Nephron (organoid): ENCODE measurements around the gene TC2N.
A peak's percentile ranks its signal among the peaks of the same experiment; 100 is the strongest.

Experiments
- H3K27ac Mint-ChIP-seq, 3 experiments: 2 replicates each; pipeline ENCODE4 v1.8.0; 2020; ENCODE audit warnings: mixed read lengths in 3 of 3, mild to moderate bottlenecking in 2 of 3, moderate library complexity in 1 of 3
- H3K27me3 Mint-ChIP-seq: 2 replicates; pipeline ENCODE4 v1.8.0; 2021; ENCODE audit warnings: low read depth, mild to moderate bottlenecking, moderate library complexity, mixed read lengths
- H3K36me3 Mint-ChIP-seq: 2 replicates; pipeline ENCODE4 v1.8.0; 2020; ENCODE audit warnings: low read depth, mixed read lengths
- H3K4me1 Mint-ChIP-seq: 2 replicates; pipeline ENCODE4 v1.8.0; 2020; ENCODE audit warnings: mixed read lengths
- H3K4me3 Mint-ChIP-seq, 3 experiments: 2 replicates each; pipeline ENCODE4 v1.8.0; 2020; ENCODE audit warnings: mild to moderate bottlenecking in 3 of 3, mixed read lengths in 3 of 3, moderate library complexity in 2 of 3
- H3K9me3 Mint-ChIP-seq: 2 replicates; pipeline ENCODE4 v1.8.0; 2020; ENCODE audit warnings: mixed read lengths
- TF ChIP-seq, protein P1 (sequence below), 3 experiments: fragments of 200-600 bp; sonication (generic); IDR thresholded peaks; one replicate each; pipeline ENCODE4 v1.5.0; 2021; ENCODE audit warnings: antibody characterized with exemption in 3 of 3; ENCODE audit not compliant: unreplicated experiment in 3 of 3

The TC2N gene

DNA sequence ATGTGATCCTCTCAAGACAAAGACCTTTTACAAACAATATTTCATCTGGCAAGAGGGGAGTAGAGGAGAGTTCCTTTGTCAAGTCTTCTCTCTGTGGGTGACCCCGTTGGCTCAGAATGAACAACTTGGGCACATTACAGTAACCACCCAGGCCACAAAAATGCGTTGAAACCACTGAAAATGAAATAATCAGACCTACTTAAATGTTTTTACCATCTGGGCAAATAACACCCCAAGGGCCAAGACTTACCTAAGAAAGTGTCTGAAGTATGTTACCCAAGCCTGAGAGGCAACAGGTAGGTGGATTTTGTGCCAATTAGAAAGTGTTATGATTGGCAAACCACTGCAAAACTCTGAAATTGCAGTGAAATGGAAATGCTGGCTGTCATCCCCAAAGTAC is 1.3 kb downstream of the TC2N start:
- H3K27ac Mint-ChIP-seq: no peak overlapping the region
- peaks cover 7% of the 10 kb centered on the region for H3K27me3 Mint-ChIP-seq
- peaks cover 6% of the 10 kb centered on the region for H3K4me1 Mint-ChIP-seq
- no peak overlapping the region for H3K4me3 Mint-ChIP-seq
- peaks cover 30% of the 10 kb centered on the region for H3K36me3 Mint-ChIP-seq
- H3K9me3 Mint-ChIP-seq: peaks cover 3% of the 10 kb centered on the region
- TF ChIP-seq, protein P1, sequence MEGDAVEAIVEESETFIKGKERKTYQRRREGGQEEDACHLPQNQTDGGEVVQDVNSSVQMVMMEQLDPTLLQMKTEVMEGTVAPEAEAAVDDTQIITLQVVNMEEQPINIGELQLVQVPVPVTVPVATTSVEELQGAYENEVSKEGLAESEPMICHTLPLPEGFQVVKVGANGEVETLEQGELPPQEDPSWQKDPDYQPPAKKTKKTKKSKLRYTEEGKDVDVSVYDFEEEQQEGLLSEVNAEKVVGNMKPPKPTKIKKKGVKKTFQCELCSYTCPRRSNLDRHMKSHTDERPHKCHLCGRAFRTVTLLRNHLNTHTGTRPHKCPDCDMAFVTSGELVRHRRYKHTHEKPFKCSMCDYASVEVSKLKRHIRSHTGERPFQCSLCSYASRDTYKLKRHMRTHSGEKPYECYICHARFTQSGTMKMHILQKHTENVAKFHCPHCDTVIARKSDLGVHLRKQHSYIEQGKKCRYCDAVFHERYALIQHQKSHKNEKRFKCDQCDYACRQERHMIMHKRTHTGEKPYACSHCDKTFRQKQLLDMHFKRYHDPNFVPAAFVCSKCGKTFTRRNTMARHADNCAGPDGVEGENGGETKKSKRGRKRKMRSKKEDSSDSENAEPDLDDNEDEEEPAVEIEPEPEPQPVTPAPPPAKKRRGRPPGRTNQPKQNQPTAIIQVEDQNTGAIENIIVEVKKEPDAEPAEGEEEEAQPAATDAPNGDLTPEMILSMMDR (IDR thresholded peaks at IDR 0.05; ENCODE audit: unreplicated experiment in 3 of 3): no peak

DNA sequence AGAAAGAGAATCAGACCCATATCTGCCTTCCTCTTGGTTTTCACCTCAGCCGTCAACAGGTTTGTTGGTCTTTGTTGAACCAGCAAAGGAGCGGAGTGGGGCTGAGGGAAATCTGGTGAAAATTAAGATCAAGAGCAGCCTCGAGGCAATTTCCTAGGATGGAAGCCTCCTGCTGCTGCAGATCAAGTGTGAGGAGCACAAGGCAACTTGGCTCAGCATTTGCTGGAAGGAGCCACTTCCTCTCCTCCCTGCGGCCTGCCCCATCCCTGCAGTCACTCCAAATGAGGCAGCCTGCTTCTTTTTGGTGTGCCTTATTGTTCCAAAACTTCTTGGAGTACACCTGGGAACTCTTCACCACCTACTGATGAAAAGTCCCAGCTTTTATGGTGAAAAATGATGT is 4.9 kb downstream of the TC2N start:
- Mint-ChIP-seq H3K4me3 (no peak overlapping the region), H3K27me3 (peaks cover 7% of the 10 kb centered on the region), H3K4me1 (peaks cover 11% of the 10 kb centered on the region), H3K36me3 (peaks cover 10% of the 10 kb centered on the region), H3K9me3 (no peaks in the 10 kb centered on the region), H3K27ac (no peak overlapping the region)
- TF ChIP-seq, protein P1 (IDR thresholded peaks at IDR 0.05; ENCODE audit: unreplicated experiment in 3 of 3): no peak

DNA sequence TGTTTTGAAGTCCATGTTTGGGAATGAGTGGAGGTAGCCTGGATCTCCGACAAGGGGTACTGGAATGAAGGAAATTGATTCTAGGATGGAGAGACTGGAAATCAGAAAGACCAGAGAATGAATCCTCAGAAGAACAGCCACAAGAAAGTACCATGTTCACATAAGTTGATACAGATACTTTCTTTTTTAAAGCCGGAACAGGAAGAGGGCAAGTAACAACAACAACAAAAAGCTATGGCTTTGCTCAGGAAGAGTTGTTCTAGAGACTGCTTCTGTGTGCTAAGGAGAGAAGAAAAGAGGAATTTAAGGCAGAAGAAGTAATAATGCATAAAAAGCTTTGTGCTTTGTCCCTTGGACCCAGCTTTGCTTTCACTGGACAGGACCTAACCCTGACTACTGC is 6.2 kb downstream of the TC2N start:
- no peak overlapping the region for H3K4me3 Mint-ChIP-seq
- TF ChIP-seq, protein P1 (IDR thresholded peaks at IDR 0.05; ENCODE audit: unreplicated experiment in 3 of 3): no peak
- H3K9me3 Mint-ChIP-seq: no peaks in the 10 kb centered on the region
- H3K36me3 Mint-ChIP-seq: peaks cover 4% of the 10 kb centered on the region
- peaks cover 7% of the 10 kb centered on the region for H3K27me3 Mint-ChIP-seq
- H3K4me1 Mint-ChIP-seq: peaks cover 11% of the 10 kb centered on the region
- H3K27ac Mint-ChIP-seq: no peak overlapping the region

DNA sequence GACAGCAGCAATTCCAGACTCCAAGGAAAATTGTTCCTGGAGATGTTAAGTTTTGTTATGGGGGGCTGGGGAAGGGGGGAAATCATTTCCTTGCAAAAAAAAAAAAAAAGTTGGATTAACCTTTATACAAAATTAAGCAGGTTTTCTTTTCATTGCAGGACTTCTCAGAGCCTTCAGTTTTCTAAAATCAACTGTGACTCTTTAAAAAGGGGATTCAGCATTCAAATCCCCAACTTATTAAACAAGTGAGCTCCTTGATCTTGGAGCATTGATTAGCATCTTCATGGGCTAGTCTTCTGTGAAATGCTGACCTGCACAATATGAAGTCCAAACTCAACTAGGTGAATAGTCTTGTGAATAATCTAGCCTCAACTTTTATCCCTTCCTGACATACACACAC is 7.1 kb downstream of the TC2N start:
- Mint-ChIP-seq H3K4me1 (peaks cover 20% of the 10 kb centered on the region), H3K9me3 (no peaks in the 10 kb centered on the region), H3K27ac (no peak overlapping the region), H3K36me3 (peaks cover 4% of the 10 kb centered on the region), H3K4me3 (no peak overlapping the region), H3K27me3 (peaks cover 11% of the 10 kb centered on the region)
- TF ChIP-seq, protein P1 (IDR thresholded peaks at IDR 0.05; ENCODE audit: unreplicated experiment in 3 of 3): no peak

DNA sequence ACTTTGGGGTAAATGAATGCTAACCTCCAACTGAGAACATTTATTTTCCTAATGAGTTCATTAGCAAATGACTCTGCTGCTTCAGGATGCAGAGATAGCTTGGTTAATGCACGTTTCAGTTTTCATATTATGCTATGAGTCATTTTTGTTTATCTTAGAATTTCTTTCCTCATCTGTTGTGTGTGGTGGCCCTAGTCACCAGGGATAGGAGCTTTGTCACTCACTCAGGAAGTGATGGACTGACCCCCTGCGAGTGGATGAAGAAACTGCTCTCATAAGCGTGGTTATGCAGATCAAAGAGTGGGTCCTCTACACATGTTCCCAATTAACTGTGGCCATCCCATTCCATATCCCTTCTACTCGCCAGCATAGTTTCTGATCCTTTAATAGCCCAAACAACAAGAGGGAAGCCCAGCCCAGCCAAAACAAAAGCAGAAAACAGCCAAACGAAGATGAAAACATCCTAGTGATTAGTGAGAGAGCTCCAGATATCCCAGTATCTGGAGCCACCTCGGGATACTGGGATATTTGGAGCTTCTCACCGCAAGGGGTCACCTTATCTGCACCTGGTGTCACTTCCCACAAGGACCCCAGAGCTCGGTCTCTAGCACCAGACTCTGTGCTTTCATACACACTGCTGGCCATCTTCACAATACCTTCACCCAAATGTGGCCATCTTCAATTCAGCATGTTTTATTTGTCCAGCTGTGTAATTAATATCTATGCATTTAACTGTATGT is 8.6 kb downstream of the TC2N start:
- H3K9me3 Mint-ChIP-seq: no peaks in the 10 kb centered on the region
- TF ChIP-seq, protein P1 (IDR thresholded peaks at IDR 0.05; ENCODE audit: unreplicated experiment in 3 of 3): no peak
- peaks cover 11% of the 10 kb centered on the region for H3K27me3 Mint-ChIP-seq
- H3K36me3 Mint-ChIP-seq: peaks cover 4% of the 10 kb centered on the region
- peak overlapping the region in 1 of 3 experiments; percentile 55 for H3K27ac Mint-ChIP-seq
- peaks cover 35% of the 10 kb centered on the region for H3K4me1 Mint-ChIP-seq
- no peak overlapping the region for H3K4me3 Mint-ChIP-seq

DNA sequence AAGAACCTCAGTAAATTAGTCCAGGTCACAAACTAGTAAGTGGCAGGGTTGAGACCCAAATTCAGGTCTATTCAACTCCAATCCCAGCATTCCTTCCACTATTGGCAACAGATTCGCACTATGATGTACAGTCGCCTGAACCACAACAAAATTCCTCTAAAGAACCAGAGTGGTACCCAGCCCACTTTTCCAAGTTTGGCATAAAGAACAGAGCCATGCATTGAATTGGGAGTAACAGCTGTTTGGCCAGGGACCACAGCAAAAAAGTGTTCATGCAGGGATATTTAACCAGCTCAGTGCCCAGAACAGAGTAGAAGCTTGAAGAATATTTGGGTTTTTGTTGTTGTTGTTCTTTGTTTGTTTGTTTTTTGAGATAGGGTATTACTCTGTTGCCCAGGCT is 9.7 kb downstream of the TC2N start:
- no peaks in the 10 kb centered on the region for H3K9me3 Mint-ChIP-seq
- TF ChIP-seq, protein P1 (IDR thresholded peaks at IDR 0.05; ENCODE audit: unreplicated experiment in 3 of 3): no peak
- H3K36me3 Mint-ChIP-seq: no peaks in the 10 kb centered on the region
- peaks cover 4% of the 10 kb centered on the region for H3K27me3 Mint-ChIP-seq
- H3K4me1 Mint-ChIP-seq: peaks cover 40% of the 10 kb centered on the region
- no peak overlapping the region for H3K27ac Mint-ChIP-seq
- no peak overlapping the region for H3K4me3 Mint-ChIP-seq
